Body of pancreas (tissue), 4 donors: ENCODE data around the gene GSG1L. TPM values are rescaled to one million over a fixed set of nuclear protein-coding genes. Genes with fewer than 3 reads are reported as not detected.

Experiments
- ATAC-seq: fragments of 150-250 bp; one replicate; pipeline ENCODE4 v1.9.1; 2016
- DNase-seq, 4 donors: peaks; one replicate each; pipeline ENCODE4 v3.0.0-alpha.2; 2019
- H3K27ac ChIP-seq, 4 donors: fragments of 200-600 bp; sonication (generic); 1 replicate in 3 of 4; 2 replicates in 1 of 4; pipeline versions ENCODE4 v1.5.1 to v1.6.1; 2016 to 2019; ENCODE audit warnings: mild to moderate bottlenecking in 1 of 4, mixed read lengths in 1 of 4, moderate library complexity in 1 of 4
- H3K27me3 ChIP-seq, 2 donors: fragments of 200-600 bp; sonication (generic); one replicate each; pipeline ENCODE4 v1.6.0; 2016; ENCODE audit warnings: mild to moderate bottlenecking in 1 of 2
- H3K36me3 ChIP-seq, 2 donors: fragments of 200-600 bp; sonication (generic); replicated peaks in 1 of 2; 2 replicates each; pipeline ENCODE4 v1.5.1; 2016; ENCODE audit warnings: low read depth in 2 of 2; ENCODE audit not compliant: insufficient read depth in 1 of 2
- H3K4me1 ChIP-seq: fragments of 200-600 bp; sonication (generic); one replicate; pipeline ENCODE4 v1.6.0; 2016
- H3K4me3 ChIP-seq, 2 donors: fragments of 200-600 bp; sonication (generic); 1 replicate in 1 of 2; 2 replicates in 1 of 2; pipeline ENCODE4 v1.5.1; 2016 to 2019
- H3K9me3 ChIP-seq, 3 donors: fragments of 200-600 bp; sonication (generic); 1 replicate in 2 of 3; 2 replicates in 1 of 3; pipeline ENCODE4 v1.5.1; 2016
- POLR2A ChIP-seq, 3 donors: fragments of 450-650 bp; IDR thresholded peaks; one replicate each; pipeline ENCODE4 v1.6.1; 2016; ENCODE audit warnings: antibody characterized with exemption in 3 of 3, mild to moderate bottlenecking in 2 of 3
- WGBS, 2 donors: methylation state at CpG; one replicate each; pipeline ENCODE4 v1.1.5; 2017; 5-methylcytosine and 5-hydroxymethylcytosine counted together
- intact Hi-C: fragments of 100-400 bp; cut with DNase I; formaldehyde crosslinking; loops from one replicate; pipeline ENCODE4 v1.15.1; 2023
- total RNA-seq, 2 donors: library from RNA; depleted of rRNA; stranded (reverse); fragments of >200 nt; gene quantifications; one replicate each; pipeline ENCODE4 v1.1.0, GENCODE V29; 2016
- TF ChIP-seq, protein P1 (sequence below), 7 experiments: fragments of 450-650 bp in 4 of 7; fragments of 200-600 bp in 3 of 7; sonication (generic) in 3 of 7; IDR thresholded peaks; one replicate each; pipeline ENCODE4 v1.5.1; 2016 to 2019; ENCODE audit warnings: antibody characterized with exemption in 7 of 7

Gene GSG1L
- total RNA-seq, 2 donors from 2014 or later, result not detected

DNA sequence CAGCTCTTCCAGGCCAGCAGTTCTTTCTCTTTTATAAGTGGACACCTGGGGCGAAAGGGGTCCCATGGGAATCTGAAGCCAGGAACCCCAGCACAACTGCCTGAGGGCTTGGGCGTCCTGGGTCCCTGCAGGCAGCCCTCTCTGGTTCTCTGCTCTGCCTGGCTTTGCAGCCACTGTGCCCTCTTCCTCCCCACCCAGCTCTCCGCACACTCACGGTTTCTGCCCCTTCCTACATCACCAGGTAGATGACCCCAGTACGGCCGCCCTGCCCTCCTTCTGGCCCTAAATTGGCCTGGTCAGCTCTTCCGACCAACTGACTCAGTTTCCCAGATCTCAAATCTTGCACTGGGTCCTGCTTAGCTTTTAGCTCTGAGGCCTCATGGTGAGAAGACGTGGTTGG, 288.3 kb downstream of the GSG1L start:
- WGBS, 2 donors, result 89 to 94% methylated on average over 8 of the region's 8 CpGs
- intact Hi-C loops, result no loop called here
- no peaks in the 10 kb centered on the region for H3K9me3 ChIP-seq
- no peak for DNase-seq
- no peak for TF ChIP-seq POLR2A (IDR thresholded peaks at IDR 0.05)
- TF ChIP-seq, protein P1, sequence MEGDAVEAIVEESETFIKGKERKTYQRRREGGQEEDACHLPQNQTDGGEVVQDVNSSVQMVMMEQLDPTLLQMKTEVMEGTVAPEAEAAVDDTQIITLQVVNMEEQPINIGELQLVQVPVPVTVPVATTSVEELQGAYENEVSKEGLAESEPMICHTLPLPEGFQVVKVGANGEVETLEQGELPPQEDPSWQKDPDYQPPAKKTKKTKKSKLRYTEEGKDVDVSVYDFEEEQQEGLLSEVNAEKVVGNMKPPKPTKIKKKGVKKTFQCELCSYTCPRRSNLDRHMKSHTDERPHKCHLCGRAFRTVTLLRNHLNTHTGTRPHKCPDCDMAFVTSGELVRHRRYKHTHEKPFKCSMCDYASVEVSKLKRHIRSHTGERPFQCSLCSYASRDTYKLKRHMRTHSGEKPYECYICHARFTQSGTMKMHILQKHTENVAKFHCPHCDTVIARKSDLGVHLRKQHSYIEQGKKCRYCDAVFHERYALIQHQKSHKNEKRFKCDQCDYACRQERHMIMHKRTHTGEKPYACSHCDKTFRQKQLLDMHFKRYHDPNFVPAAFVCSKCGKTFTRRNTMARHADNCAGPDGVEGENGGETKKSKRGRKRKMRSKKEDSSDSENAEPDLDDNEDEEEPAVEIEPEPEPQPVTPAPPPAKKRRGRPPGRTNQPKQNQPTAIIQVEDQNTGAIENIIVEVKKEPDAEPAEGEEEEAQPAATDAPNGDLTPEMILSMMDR (IDR thresholded peaks at IDR 0.05), result no peak
- no peak overlapping the region for H3K4me3 ChIP-seq
- ATAC-seq, result no peak
- H3K27me3 ChIP-seq, result no peaks in the 10 kb centered on the region
- no peak overlapping the region for H3K27ac ChIP-seq
- peaks cover 0 to 9% of the 10 kb centered on the region in 2 donors for H3K36me3 ChIP-seq
- no peaks in the 10 kb centered on the region for H3K4me1 ChIP-seq

DNA sequence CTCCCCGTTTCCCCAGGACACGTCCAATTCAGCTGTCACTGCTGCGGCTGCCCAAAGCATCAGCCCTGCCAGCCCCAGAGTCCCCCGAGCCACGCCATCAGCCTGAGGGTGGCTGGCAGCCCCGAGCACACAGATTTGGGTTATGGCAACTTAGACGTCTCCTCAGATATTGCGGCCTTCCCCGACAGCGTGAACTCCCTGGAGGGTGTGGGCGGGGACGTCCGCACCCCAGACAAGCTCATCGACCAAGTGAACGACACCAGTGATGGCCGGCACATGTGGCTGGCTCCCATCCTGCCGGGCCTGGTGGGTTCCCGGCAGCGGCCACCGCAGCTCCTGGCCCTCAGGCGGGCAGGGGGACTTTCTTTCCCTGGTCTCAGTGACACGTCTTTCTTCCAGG, 288.7 kb downstream of the GSG1L start:
- Histone ChIP-seq H3K4me3 (no peak overlapping the region), H3K36me3 (peaks cover 0 to 9% of the 10 kb centered on the region in 2 donors), H3K27ac (no peak overlapping the region), H3K4me1 (no peaks in the 10 kb centered on the region), H3K27me3 (no peaks in the 10 kb centered on the region), H3K9me3 (no peaks in the 10 kb centered on the region)
- no peak for ATAC-seq
- 88% methylated on average over 12 to 21 of the region's 22 CpGs for WGBS, 2 donors
- TF ChIP-seq POLR2A (IDR thresholded peaks at IDR 0.05), result no peak
- TF ChIP-seq, protein P1 (IDR thresholded peaks at IDR 0.05), result no peak
- DNase-seq, result no peak
- intact Hi-C loops, result no loop called here

DNA sequence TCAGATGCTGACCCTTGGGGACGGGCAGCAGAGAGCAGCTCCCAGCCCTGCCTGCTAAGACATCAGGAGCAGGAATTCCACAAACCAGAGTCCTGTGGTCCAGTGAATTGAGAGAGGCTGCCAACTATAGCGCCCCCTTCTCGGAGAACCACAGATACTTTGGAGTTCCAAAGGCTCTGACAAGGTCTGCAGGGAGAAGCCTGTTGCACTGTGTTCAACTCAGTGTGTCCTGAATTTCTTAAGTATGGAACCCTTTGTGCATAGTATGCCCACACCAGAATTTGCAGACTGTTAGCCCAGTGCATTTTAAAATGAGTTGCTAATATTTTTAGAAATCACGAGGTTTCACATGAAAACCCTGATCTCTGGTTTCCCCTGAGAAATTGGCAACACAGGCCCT, 290.2 kb downstream of the GSG1L start:
- Histone ChIP-seq H3K27me3 (no peaks in the 10 kb centered on the region), H3K9me3 (no peaks in the 10 kb centered on the region), H3K36me3 (peaks cover 0 to 10% of the 10 kb centered on the region in 2 donors), H3K4me3 (no peak overlapping the region), H3K4me1 (no peaks in the 10 kb centered on the region), H3K27ac (no peak overlapping the region)
- 95 to 96% methylated on average over 4 of the region's 4 CpGs for WGBS, 2 donors
- TF ChIP-seq, protein P1 (IDR thresholded peaks at IDR 0.05), result no peak
- intact Hi-C loops, result no loop called here
- no peak for ATAC-seq
- no peak for DNase-seq

DNA sequence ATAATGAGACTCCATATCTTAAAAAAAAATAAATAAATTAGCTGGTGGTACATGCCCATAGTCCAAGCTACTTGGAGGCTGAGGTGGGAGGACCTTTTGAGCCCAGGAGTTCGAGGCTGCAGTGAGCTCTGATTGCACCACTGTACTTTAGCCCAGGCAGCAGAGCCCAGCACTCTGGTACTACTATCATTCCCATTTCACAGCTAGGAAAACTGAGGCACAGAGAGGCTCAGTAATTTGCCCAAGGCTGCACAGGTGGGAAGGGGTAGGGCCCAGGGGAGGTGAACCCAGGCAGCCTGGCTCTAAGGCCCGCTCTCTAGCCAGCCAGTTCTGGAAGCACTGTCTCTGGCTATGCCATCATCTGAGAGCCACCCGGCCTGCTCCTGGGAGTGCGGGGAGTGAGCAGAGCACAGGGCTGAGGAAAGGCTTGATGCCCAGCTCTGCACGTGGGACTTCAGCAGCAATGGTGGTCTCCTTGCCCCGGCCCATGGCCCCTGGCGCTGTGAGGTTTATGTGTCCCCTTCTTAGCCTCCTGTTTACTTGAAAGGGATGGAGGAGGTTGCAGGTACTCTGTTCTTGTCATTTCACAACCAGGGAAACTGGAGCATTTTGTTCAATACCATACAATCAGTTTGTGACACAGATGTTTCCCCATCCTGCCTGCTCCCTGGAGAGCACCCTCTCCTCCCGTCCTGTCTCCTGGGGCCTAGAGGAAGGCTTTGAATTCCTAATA, 291.3 kb downstream of the GSG1L start:
- no peak for DNase-seq
- no peak for ATAC-seq

More for the DNA sequence above, 291.3 kb downstream of the GSG1L start:
- Histone ChIP-seq H3K4me1 (no peaks in the 10 kb centered on the region), H3K27ac (no peak overlapping the region), H3K27me3 (no peaks in the 10 kb centered on the region), H3K4me3 (no peak overlapping the region), H3K9me3 (no peaks in the 10 kb centered on the region), H3K36me3 (peaks cover 0 to 8% of the 10 kb centered on the region in 2 donors)
- no peak for TF ChIP-seq POLR2A (IDR thresholded peaks at IDR 0.05)
- TF ChIP-seq, protein P1 (IDR thresholded peaks at IDR 0.05), result no peak
- intact Hi-C loops, result no loop called here
- WGBS, 2 donors, result 83 to 87% methylated on average over 2 to 8 of the region's 8 CpGs
